IPS DF 6.9 (cell line): ENCODE results near the gene REPS2.
A peak's percentile ranks its signal among the peaks of the same experiment; 100 is the strongest.

Experiments
- DNase-seq: peaks from one replicate; pipeline ENCODE4 v3.0.0-alpha.2; 2013; ENCODE audit warnings: low read depth, low spot score
- H3K27ac ChIP-seq: one replicate; pipeline ENCODE4 v1.5.1; 2013; ENCODE audit warnings: low read length, control low read depth
- H3K27me3 ChIP-seq: 2 replicates; pipeline ENCODE4 v1.6.1; 2013; ENCODE audit warnings: mild to moderate bottlenecking, low read length; ENCODE audit not compliant: control insufficient read depth, insufficient read depth
- H3K36me3 ChIP-seq: 2 replicates; pipeline ENCODE4 v1.6.1; 2013; ENCODE audit warnings: low read length; ENCODE audit not compliant: control insufficient read depth, insufficient read depth
- H3K4me1 ChIP-seq: 2 replicates; pipeline ENCODE4 v1.6.1; 2013; ENCODE audit warnings: low read length; ENCODE audit not compliant: control insufficient read depth, insufficient read depth
- H3K4me3 ChIP-seq: 2 replicates; pipeline ENCODE4 v1.5.1; 2013; ENCODE audit warnings: mild to moderate bottlenecking, low read length
- H3K9me3 ChIP-seq: 2 replicates; pipeline ENCODE4 v1.6.1; 2013; ENCODE audit warnings: low read length, inconsistent platforms; ENCODE audit not compliant: control insufficient read depth, insufficient read depth
- WGBS: extraction: QIAGEN DNeasy Blood & Tissue Kit; methylation state at CpG from one replicate; pipeline ENCODE4 v1.1.7; 2013; ENCODE audit warnings: mixed read lengths, missing lambda C conversion rate; ENCODE audit not compliant: insufficient read length, insufficient coverage; 5-methylcytosine and 5-hydroxymethylcytosine counted together

REPS2 gene

GRCh38 chrX:16946361-16946964 is at the start of gene REPS2:
Gene REPS2, plus strand, starts transcription at chrX:16946658. Its CDS starts 204 bp downstream, at chrX:16946862.
- no peaks in the 10 kb centered on the region for H3K4me1 ChIP-seq
- no peaks in the 10 kb centered on the region for H3K9me3 ChIP-seq
- H3K36me3 ChIP-seq: no peaks in the 10 kb centered on the region
- H3K4me3 ChIP-seq: peak within 1 kb of the TSS; percentile 64; the same call in 1 of the 2 replicates
- H3K27ac ChIP-seq: no peak within 1 kb of the TSS
- no CpG with 5 or more reads among the region's 71 CpGs for WGBS
- DNase-seq: no peak
- peaks cover 3% of the 10 kb centered on the region; the same call in 1 of the 2 replicates for H3K27me3 ChIP-seq

- DNase-seq: no peak
- WGBS: no CpG with 5 or more reads among the region's 2 CpGs
- no peak overlapping the region for H3K27ac ChIP-seq
These were observed 49.0 kb upstream of the REPS2 start for GRCh38 chrX:16897445-16897844.

GRCh38 chrX:16903274-16904022 is 43.0 kb upstream of the REPS2 start:
- DNase-seq: no peak
- Histone ChIP-seq H3K4me1 (no peaks in the 10 kb centered on the region), H3K36me3 (no peaks in the 10 kb centered on the region), H3K4me3 (no peak overlapping the region), H3K9me3 (no peaks in the 10 kb centered on the region), H3K27ac (no peak overlapping the region), H3K27me3 (no peaks in the 10 kb centered on the region)
- WGBS: no CpG with 5 or more reads among the region's 8 CpGs

More at GRCh38 chrX:16897445-16897844, 49.0 kb upstream of the REPS2 start:
- Histone ChIP-seq H3K9me3 (no peaks in the 10 kb centered on the region), H3K4me1 (no peaks in the 10 kb centered on the region), H3K4me3 (no peak overlapping the region), H3K27me3 (no peaks in the 10 kb centered on the region), H3K36me3 (no peaks in the 10 kb centered on the region)

GRCh38 chrX:16910376-16910775 is 36.1 kb upstream of the REPS2 start:
- Histone ChIP-seq H3K27ac (no peak overlapping the region), H3K27me3 (no peaks in the 10 kb centered on the region), H3K9me3 (no peaks in the 10 kb centered on the region), H3K4me3 (no peak overlapping the region), H3K36me3 (no peaks in the 10 kb centered on the region), H3K4me1 (no peaks in the 10 kb centered on the region)
- no CpG with 5 or more reads among the region's 1 CpG for WGBS
- DNase-seq: no peak

GRCh38 chrX:16914058-16914457 is 32.4 kb upstream of the REPS2 start:
- no CpG with 5 or more reads among the region's 3 CpGs for WGBS
- DNase-seq: no peak
- H3K4me3 ChIP-seq: no peak overlapping the region
- no peaks in the 10 kb centered on the region for H3K27me3 ChIP-seq
- H3K4me1 ChIP-seq: no peaks in the 10 kb centered on the region
- H3K9me3 ChIP-seq: no peaks in the 10 kb centered on the region
- no peak overlapping the region for H3K27ac ChIP-seq
- H3K36me3 ChIP-seq: no peaks in the 10 kb centered on the region

- H3K9me3 ChIP-seq: no peaks in the 10 kb centered on the region
- H3K4me3 ChIP-seq: no peak overlapping the region
- H3K36me3 ChIP-seq: no peaks in the 10 kb centered on the region
- no peaks in the 10 kb centered on the region for H3K4me1 ChIP-seq
- no peaks in the 10 kb centered on the region for H3K27me3 ChIP-seq
- WGBS: no CpG with 5 or more reads among the region's 5 CpGs
- no peak for DNase-seq
- H3K27ac ChIP-seq: no peak overlapping the region
These were observed 29.9 kb upstream of the REPS2 start for GRCh38 chrX:16916561-16916960.

GRCh38 chrX:16917120-16917519 is 29.3 kb upstream of the REPS2 start:
- no peaks in the 10 kb centered on the region for H3K9me3 ChIP-seq
- H3K36me3 ChIP-seq: no peaks in the 10 kb centered on the region
- no peaks in the 10 kb centered on the region for H3K27me3 ChIP-seq
- no peak for DNase-seq
- H3K4me1 ChIP-seq: no peaks in the 10 kb centered on the region
- WGBS: no CpG with 5 or more reads among the region's 6 CpGs
- no peak overlapping the region for H3K27ac ChIP-seq
- H3K4me3 ChIP-seq: no peak overlapping the region

GRCh38 chrX:16918979-16919378 is 27.5 kb upstream of the REPS2 start:
- H3K36me3 ChIP-seq: no peaks in the 10 kb centered on the region
- DNase-seq: no peak
- no peak overlapping the region for H3K4me3 ChIP-seq
- no peaks in the 10 kb centered on the region for H3K9me3 ChIP-seq
- no peaks in the 10 kb centered on the region for H3K4me1 ChIP-seq
- H3K27me3 ChIP-seq: no peaks in the 10 kb centered on the region
- no peak overlapping the region for H3K27ac ChIP-seq

- DNase-seq: no peak
- no peaks in the 10 kb centered on the region for H3K36me3 ChIP-seq
- H3K4me3 ChIP-seq: no peak overlapping the region
- H3K27me3 ChIP-seq: no peaks in the 10 kb centered on the region
- no peak overlapping the region for H3K27ac ChIP-seq
- no peaks in the 10 kb centered on the region for H3K4me1 ChIP-seq
- H3K9me3 ChIP-seq: no peaks in the 10 kb centered on the region
These were observed 26.4 kb upstream of the REPS2 start for GRCh38 chrX:16920075-16920474.

GRCh38 chrX:16923157-16923556 is 23.3 kb upstream of the REPS2 start:
- no peaks in the 10 kb centered on the region for H3K4me1 ChIP-seq
- H3K27me3 ChIP-seq: no peaks in the 10 kb centered on the region
- no peaks in the 10 kb centered on the region for H3K9me3 ChIP-seq
- H3K36me3 ChIP-seq: no peaks in the 10 kb centered on the region
- DNase-seq: no peak
- H3K27ac ChIP-seq: no peak overlapping the region
- H3K4me3 ChIP-seq: no peak overlapping the region
- no CpG with 5 or more reads among the region's 3 CpGs for WGBS
